Heart left ventricle (tissue), 16 donors: ENCODE measurements around the gene ENTHD1. TPM values are rescaled to one million over a fixed set of nuclear protein-coding genes. Genes with fewer than 3 reads are reported as not detected.
"Not testable (repeated sequence)": the region's sequence is repeated elsewhere in the genome, so short reads cannot be mapped to it uniquely, and the experiment has no call there.

ENCODE experiments used
- ATAC-seq, 4 donors: fragments of 200-7000 bp; cut with Tn5 transposase; one replicate each; pipeline ENCODE4 v1.9.1; 2020 to 2022; ENCODE audit warnings: moderate library complexity in 4 of 4, mild to moderate bottlenecking in 3 of 4, moderate number of reproducible peaks in 1 of 4
- DNase-seq, 5 donors: peaks; one replicate each; pipeline ENCODE4 v3.0.0-alpha.2; 2020
- H3K27ac ChIP-seq, 12 donors: fragments of 200-600 bp; sonication (generic) in 4 of 12; one replicate each; pipeline versions ENCODE4 v1.5.0 to v1.8.0; 2016 to 2022; ENCODE audit warnings: mild to moderate bottlenecking in 2 of 12
- H3K27me3 ChIP-seq, 9 donors: fragments of 200-600 bp; sonication (generic) in 2 of 9; one replicate each; pipeline versions ENCODE4 v1.5.1 to v1.8.0; 2016 to 2022; ENCODE audit warnings: mild to moderate bottlenecking in 3 of 9
- H3K36me3 ChIP-seq, 9 donors: fragments of 200-600 bp; sonication (generic) in 2 of 9; one replicate each; pipeline versions ENCODE4 v1.5.0 to v1.8.0; 2018 to 2022; ENCODE audit warnings: mild to moderate bottlenecking in 2 of 9
- H3K4me1 ChIP-seq, 12 donors: fragments of 200-600 bp; sonication (generic) in 4 of 12; one replicate each; pipeline versions ENCODE4 v1.5.0 to v1.8.0; 2016 to 2022; ENCODE audit warnings: mild to moderate bottlenecking in 3 of 12
- H3K4me3 ChIP-seq, 12 donors: fragments of 200-600 bp; sonication (generic) in 4 of 12; one replicate each; pipeline versions ENCODE4 v1.5.0 to v1.8.0; 2017 to 2022; ENCODE audit warnings: mild to moderate bottlenecking in 9 of 12, moderate library complexity in 4 of 12
- H3K9me3 ChIP-seq, 12 donors: fragments of 200-600 bp; sonication (generic) in 4 of 12; one replicate each; pipeline versions ENCODE4 v1.5.0 to v1.8.0; 2016 to 2022; ENCODE audit warnings: mild to moderate bottlenecking in 1 of 12
- POLR2A ChIP-seq, 2 donors: fragments of 450-650 bp; IDR thresholded peaks; one replicate each; pipeline ENCODE4 v1.6.1; 2017; ENCODE audit warnings: antibody characterized with exemption in 2 of 2, mild to moderate bottlenecking in 2 of 2, moderate library complexity in 2 of 2
- WGBS, 4 donors: extraction: QIAGEN DNeasy Blood & Tissue Kit in 2 of 4; methylation state at CpG; one replicate each; pipeline versions ENCODE4 v1.1.5 to v1.1.7; 2013 to 2018; 5-methylcytosine and 5-hydroxymethylcytosine counted together
- intact Hi-C, 10 donors: fragments of 100-400 bp; cut with DNase I; formaldehyde crosslinking; loops; one replicate each; pipeline versions ENCODE4 v1.11.1 to v1.14.2; 2022
- polyA plus RNA-seq, 2 donors: library from polyadenylated mRNA; stranded (reverse); fragments of 200-250 nt; gene quantifications; one replicate each; pipeline ENCODE4 v1.2.3, GENCODE V29; 2013
- total RNA-seq, 9 donors: library from RNA; depleted of rRNA in 2 of 9; stranded (reverse); fragments of >200 nt in 2 of 9; fragmentation: NEBNext Ultra II Directional in 3 of 9; extraction: Animal tissue kit (Norgen Biotek cat#: 25700) in 3 of 9; gene quantifications; one replicate each; pipeline versions ENCODE4 v1.1.0 to v1.2.4, GENCODE V29; 2016 to 2023
- TF ChIP-seq, protein P1 (sequence below), 12 donors: fragments of 200-600 bp; sonication (generic) in 4 of 12; IDR thresholded peaks; one replicate each; pipeline versions ENCODE4 v1.5.0 to v1.8.0; 2018 to 2022; ENCODE audit warnings: antibody characterized with exemption in 12 of 12, mild to moderate bottlenecking in 5 of 12
- donor health status: ischemic (EF 13 %, LVEDD 7.1; RV severe dilation, severe dysfunction).
- donor health status: healthy with polysubstance abuse.
- donor health status: DM: no; HTN: yes; CAD: no.
- donor health status: DM: no; HTN: no; CAD: no.
- donor health status: ischemic (EF 25% LVEDD 6.9; RV normal size, moderate dysfunction).
- donor health status: ischemic (EF 25% LVEDD 5.7; RV mildly dilated, moderate dysfunction).
- donor health status: healthy.
- donor health status: DM: yes; HTN: yes; CAD: no.
- donor health status: ischemic (EF 35%, LVEDD 5.7; RV mildly dilated, moderate dysfunction).
- donor health status: nonischemic (EF 11% LVEDD 7.7; RV severe dilation, severe dysfunction).
- donor health status: DM: yes; HTN: yes; CAD: no.
- donor health status: PGD.
- donor health status: ischemic (EF 29% LVEDD 5.4; RV normal size, mild dysfunction).
- donor health status: nonischemic (EF 23%, LVEDD 6.1; RV moderate dilation, normal function).

Gene ENTHD1
- total and polyA plus RNA-seq, 11 donors = not detected

DNA sequence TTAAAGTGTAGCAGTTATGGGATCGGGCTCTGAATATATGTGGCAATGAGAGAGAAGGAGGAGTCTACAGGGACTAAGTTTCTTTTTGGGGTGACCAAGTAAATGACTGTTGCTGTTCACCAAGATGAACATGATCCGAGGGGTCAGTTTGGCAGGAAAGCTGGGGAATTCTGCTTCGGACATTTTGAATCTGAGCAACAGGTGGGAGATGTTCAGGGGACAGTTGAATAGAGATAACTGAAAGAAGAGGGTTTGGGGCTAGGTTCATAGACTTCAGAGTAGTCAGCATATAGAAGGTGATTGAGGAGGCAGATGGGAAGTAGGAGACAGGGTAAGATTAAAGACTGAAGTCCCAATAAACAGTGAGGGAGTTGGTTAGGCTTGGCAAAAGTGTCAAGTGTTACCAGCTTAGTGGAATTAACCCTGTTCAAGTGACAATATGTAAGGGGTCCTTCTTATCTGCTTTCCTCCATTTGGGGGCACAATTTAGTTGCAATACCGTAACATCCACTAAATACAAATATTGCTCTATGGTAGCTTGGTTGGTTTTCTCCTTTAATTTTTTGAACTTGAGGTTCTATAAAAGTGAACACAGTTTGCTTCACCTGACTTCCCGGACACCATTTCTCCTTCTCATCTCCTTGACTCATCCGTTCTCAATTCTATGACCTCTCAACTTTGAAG, 2.9 kb upstream of the ENTHD1 start:
- Histone ChIP-seq H3K4me1 (peaks cover 0 to 21% (median 0%) of the 10 kb centered on the region in 12 donors), H3K4me3 (no peak overlapping the region), H3K9me3 (no peaks in the 10 kb centered on the region), H3K27me3 (peaks cover 0 to 15% (median 0%) of the 10 kb centered on the region in 9 donors), H3K27ac (no peak overlapping the region), H3K36me3 (no peaks in the 10 kb centered on the region)
- TF ChIP-seq, protein P1, sequence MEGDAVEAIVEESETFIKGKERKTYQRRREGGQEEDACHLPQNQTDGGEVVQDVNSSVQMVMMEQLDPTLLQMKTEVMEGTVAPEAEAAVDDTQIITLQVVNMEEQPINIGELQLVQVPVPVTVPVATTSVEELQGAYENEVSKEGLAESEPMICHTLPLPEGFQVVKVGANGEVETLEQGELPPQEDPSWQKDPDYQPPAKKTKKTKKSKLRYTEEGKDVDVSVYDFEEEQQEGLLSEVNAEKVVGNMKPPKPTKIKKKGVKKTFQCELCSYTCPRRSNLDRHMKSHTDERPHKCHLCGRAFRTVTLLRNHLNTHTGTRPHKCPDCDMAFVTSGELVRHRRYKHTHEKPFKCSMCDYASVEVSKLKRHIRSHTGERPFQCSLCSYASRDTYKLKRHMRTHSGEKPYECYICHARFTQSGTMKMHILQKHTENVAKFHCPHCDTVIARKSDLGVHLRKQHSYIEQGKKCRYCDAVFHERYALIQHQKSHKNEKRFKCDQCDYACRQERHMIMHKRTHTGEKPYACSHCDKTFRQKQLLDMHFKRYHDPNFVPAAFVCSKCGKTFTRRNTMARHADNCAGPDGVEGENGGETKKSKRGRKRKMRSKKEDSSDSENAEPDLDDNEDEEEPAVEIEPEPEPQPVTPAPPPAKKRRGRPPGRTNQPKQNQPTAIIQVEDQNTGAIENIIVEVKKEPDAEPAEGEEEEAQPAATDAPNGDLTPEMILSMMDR (IDR thresholded peaks at IDR 0.05) = no peak
- no peak for TF ChIP-seq POLR2A (IDR thresholded peaks at IDR 0.05)
- intact Hi-C loops = no loop called here
- DNase-seq = no peak
- no peak for ATAC-seq
- WGBS, 4 donors = 82 to 87% (median 85%) methylated on average over 6 of the region's 6 CpGs

DNA sequence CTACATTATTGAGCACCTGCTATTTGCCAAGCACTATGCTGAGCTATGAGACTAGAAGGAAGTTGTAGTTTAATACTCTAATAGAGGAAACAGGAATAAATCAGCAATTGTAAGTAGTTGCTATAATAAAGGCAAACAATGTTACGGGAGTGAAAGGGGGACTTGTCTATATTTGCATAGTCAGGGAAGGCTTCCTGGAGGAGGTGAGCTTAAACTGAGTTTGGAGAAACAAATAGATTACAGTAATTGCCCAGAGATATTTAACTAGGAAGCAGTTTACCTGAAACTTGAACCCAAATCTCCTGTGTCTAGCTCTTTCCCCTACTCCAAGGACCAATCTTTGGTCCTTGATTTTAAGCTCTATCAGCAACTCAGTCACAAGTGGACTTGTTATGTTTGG, 2.1 kb upstream of the ENTHD1 start:
- Histone ChIP-seq H3K27ac (no peak overlapping the region), H3K36me3 (no peaks in the 10 kb centered on the region), H3K27me3 (peaks cover 0 to 15% (median 0%) of the 10 kb centered on the region in 9 donors), H3K4me1 (peaks cover 0 to 21% (median 0%) of the 10 kb centered on the region in 12 donors), H3K4me3 (no peak overlapping the region), H3K9me3 (no peaks in the 10 kb centered on the region)
- DNase-seq (no peak), ATAC-seq (no peak)
- TF ChIP-seq, protein P1 (IDR thresholded peaks at IDR 0.05) = no peak
- TF ChIP-seq POLR2A (IDR thresholded peaks at IDR 0.05) = no peak
- WGBS, 4 donors = 71 to 88% (median 80%) methylated on average over 1 of the region's 1 CpG
- intact Hi-C loops = no loop called here

DNA sequence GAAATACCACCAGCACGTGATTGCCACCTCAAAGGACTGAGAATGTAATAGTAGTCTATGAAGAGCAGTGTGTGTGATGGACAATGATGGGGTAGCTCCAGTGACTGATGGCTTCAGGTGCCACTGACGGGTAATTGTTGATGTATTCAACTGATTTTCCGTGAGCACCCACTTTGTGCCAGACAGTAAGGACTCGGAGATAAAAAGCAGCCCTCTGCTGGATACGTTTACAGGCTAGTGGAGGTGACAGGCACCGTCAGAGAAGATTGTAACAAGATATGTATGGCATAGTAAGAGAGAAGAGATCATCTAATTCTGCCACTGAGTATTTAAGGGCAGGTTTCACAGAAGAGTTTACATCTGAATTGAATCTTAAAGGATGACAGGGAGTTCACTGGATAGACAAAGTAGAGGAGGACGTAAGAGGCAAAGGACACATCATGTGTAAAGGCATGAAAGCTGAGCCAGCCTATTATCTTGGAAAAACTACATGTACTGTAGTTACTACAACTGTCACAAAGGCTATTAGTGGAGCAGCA, 1.1 kb upstream of the ENTHD1 start:
- 34 to 47% (median 42%) methylated on average over 7 of the region's 7 CpGs for WGBS, 4 donors
- no peak for ATAC-seq
- TF ChIP-seq, protein P1 (IDR thresholded peaks at IDR 0.05) = no peak
- TF ChIP-seq POLR2A (IDR thresholded peaks at IDR 0.05) = no peak
- intact Hi-C loops = no loop called here
- no peak for DNase-seq
- H3K4me1 ChIP-seq = peaks cover 0 to 13% (median 0%) of the 10 kb centered on the region in 12 donors
- no peaks in the 10 kb centered on the region for H3K9me3 ChIP-seq
- H3K27ac ChIP-seq = no peak overlapping the region
- H3K4me3 ChIP-seq = no peak overlapping the region
- peaks cover 0 to 18% (median 0%) of the 10 kb centered on the region in 9 donors for H3K27me3 ChIP-seq
- H3K36me3 ChIP-seq = no peaks in the 10 kb centered on the region

DNA sequence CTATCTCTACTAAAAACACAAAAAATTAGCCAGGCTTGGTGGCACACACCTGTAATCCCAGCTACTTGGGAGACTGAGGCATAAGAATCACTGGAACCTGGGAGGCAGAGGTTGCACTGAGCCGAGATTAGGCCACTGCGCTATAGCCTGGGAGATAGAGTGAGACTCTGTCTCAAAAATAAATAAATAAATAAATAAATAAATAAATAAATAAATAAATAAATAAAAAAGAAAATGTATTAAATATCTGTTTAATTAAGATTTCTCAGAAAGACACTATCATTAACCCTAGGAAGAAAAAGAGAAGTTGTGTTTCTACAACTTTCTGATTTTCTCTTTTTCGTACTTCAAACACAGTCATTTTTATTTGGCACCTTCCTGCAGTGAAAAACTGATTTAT, 3.6 kb downstream of the ENTHD1 start:
- H3K9me3 ChIP-seq, ATAC-seq, H3K4me3 ChIP-seq, DNase-seq, H3K4me1 ChIP-seq, H3K27ac ChIP-seq, intact Hi-C loops, H3K36me3 ChIP-seq: not testable (repeated sequence)
- WGBS, 4 donors = 76 to 95% (median 81%) methylated on average over 3 of the region's 3 CpGs
- H3K27me3 ChIP-seq = peaks cover 0 to 29% (median 2%) of the 10 kb centered on the region in 9 donors
